ENCODE data around the gene CD52. TPM values are rescaled to one million over a fixed set of nuclear protein-coding genes. Genes with fewer than 3 reads are reported as not detected.

Gene CD52
- total RNA-seq, 1 experiment from 2014 or later = 2.8 TPM

GRCh38 chr1:26336477-26337205, 18.9 kb downstream of the CD52 start:
- POLR2A ChIA-PET = interaction anchor here (1.0 to 1.2 kb wide), 3 partner anchors 14 to 103 kb away, joined by 3 to 8 read pairs (median 4); partner anchors contain the start of gene CEP85
- no peaks in the 10 kb centered on the region for H3K9me3 Mint-ChIP-seq
- peak; percentile 92 for ATAC-seq
- peaks cover 8% of the 10 kb centered on the region for H3K27me3 Mint-ChIP-seq (ENCODE audit: low read depth)
- peak overlapping the region; percentile 96 for H3K4me3 Mint-ChIP-seq
- no peak overlapping the region for H3K27ac Mint-ChIP-seq
- H3K36me3 Mint-ChIP-seq = peaks cover 4% of the 10 kb centered on the region; the same call in 1 of the 2 replicates
- peak; percentile 97 for DNase-seq (ENCODE audit: low spot score)
- CTCF ChIA-PET = interaction anchor here (0.8 to 2.2 kb wide), 6 partner anchors 27 to 167 kb away, joined by 3 to 18 read pairs (median 6); partner anchors contain the start of genes C1orf232 and ZNF593
- H3K4me1 Mint-ChIP-seq = peaks cover 28% of the 10 kb centered on the region
- TF ChIP-seq NR1H2 (CRISPR knock-in tag; IDR thresholded peaks at IDR 0.05) (0 out of 2 replicates have a peak, but pooled peaks have one; percentile 38), ATF2 (CRISPR knock-in tag; IDR thresholded peaks at IDR 0.05; ENCODE audit: borderline replicate concordance, low read depth) (no peak), TEAD4 (CRISPR knock-in tag; IDR thresholded peaks at IDR 0.05) (0 out of 2 replicates have a peak, but pooled peaks have one; percentile 67), FOXP1 (CRISPR knock-in tag; IDR thresholded peaks at IDR 0.05; ENCODE audit: borderline replicate concordance) (peak; percentile 95; the same call in 1 of the 2 replicates), OVOL2 (CRISPR knock-in tag; IDR thresholded peaks at IDR 0.05; ENCODE audit: borderline replicate concordance) (no peak), NR2C2 (CRISPR knock-in tag; IDR thresholded peaks at IDR 0.05) (peak; percentile 81), NFATC4 (CRISPR knock-in tag; IDR thresholded peaks at IDR 0.05) (no peak), FOXP4 (CRISPR knock-in tag; IDR thresholded peaks at IDR 0.05) (peak; percentile 85), ETV6 (CRISPR knock-in tag; IDR thresholded peaks at IDR 0.05) (peak; percentile 93), IRF2 (CRISPR knock-in tag; IDR thresholded peaks at IDR 0.05; ENCODE audit: borderline replicate concordance, low read depth) (no peak), GABPB1 (CRISPR knock-in tag; IDR thresholded peaks at IDR 0.05) (no peak), CREM (CRISPR knock-in tag; IDR thresholded peaks at IDR 0.05) (peak; percentile 64; the same call in 1 of the 2 replicates), CDX4 (CRISPR knock-in tag; IDR thresholded peaks at IDR 0.05; ENCODE audit: borderline replicate concordance) (no peak), GTF2I (CRISPR knock-in tag; conservative IDR thresholded peaks at IDR 0.05) (no peak), IRF1 (CRISPR knock-in tag; IDR thresholded peaks at IDR 0.05) (peak; percentile 96), RORB (CRISPR knock-in tag; IDR thresholded peaks at IDR 0.05) (no peak), USF1 (CRISPR knock-in tag; IDR thresholded peaks at IDR 0.05) (peak; percentile 81), SMAD3 (CRISPR knock-in tag; IDR thresholded peaks at IDR 0.05; ENCODE audit: borderline replicate concordance) (no peak), ZNF219 (CRISPR knock-in tag; IDR thresholded peaks at IDR 0.05; ENCODE audit: borderline replicate concordance) (no peak), SP1 (CRISPR knock-in tag; conservative IDR thresholded peaks at IDR 0.05) (peak; percentile 83)
- TF ChIP-seq, protein P1, sequence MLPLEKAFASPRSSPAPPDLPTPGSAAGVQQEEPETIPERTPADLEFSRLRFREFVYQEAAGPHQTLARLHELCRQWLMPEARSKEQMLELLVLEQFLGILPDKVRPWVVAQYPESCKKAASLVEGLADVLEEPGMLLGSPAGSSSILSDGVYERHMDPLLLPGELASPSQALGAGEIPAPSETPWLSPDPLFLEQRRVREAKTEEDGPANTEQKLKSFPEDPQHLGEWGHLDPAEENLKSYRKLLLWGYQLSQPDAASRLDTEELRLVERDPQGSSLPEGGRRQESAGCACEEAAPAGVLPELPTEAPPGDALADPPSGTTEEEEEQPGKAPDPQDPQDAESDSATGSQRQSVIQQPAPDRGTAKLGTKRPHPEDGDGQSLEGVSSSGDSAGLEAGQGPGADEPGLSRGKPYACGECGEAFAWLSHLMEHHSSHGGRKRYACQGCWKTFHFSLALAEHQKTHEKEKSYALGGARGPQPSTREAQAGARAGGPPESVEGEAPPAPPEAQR (CRISPR knock-in tag; IDR thresholded peaks at IDR 0.05) = no peak
- TF ChIP-seq, protein P2, sequence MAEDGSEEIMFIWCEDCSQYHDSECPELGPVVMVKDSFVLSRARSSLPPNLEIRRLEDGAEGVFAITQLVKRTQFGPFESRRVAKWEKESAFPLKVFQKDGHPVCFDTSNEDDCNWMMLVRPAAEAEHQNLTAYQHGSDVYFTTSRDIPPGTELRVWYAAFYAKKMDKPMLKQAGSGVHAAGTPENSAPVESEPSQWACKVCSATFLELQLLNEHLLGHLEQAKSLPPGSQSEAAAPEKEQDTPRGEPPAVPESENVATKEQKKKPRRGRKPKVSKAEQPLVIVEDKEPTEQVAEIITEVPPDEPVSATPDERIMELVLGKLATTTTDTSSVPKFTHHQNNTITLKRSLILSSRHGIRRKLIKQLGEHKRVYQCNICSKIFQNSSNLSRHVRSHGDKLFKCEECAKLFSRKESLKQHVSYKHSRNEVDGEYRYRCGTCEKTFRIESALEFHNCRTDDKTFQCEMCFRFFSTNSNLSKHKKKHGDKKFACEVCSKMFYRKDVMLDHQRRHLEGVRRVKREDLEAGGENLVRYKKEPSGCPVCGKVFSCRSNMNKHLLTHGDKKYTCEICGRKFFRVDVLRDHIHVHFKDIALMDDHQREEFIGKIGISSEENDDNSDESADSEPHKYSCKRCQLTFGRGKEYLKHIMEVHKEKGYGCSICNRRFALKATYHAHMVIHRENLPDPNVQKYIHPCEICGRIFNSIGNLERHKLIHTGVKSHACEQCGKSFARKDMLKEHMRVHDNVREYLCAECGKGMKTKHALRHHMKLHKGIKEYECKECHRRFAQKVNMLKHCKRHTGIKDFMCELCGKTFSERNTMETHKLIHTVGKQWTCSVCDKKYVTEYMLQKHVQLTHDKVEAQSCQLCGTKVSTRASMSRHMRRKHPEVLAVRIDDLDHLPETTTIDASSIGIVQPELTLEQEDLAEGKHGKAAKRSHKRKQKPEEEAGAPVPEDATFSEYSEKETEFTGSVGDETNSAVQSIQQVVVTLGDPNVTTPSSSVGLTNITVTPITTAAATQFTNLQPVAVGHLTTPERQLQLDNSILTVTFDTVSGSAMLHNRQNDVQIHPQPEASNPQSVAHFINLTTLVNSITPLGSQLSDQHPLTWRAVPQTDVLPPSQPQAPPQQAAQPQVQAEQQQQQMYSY (CRISPR knock-in tag; IDR thresholded peaks at IDR 0.05) = no peak
- TF ChIP-seq, protein P3, sequence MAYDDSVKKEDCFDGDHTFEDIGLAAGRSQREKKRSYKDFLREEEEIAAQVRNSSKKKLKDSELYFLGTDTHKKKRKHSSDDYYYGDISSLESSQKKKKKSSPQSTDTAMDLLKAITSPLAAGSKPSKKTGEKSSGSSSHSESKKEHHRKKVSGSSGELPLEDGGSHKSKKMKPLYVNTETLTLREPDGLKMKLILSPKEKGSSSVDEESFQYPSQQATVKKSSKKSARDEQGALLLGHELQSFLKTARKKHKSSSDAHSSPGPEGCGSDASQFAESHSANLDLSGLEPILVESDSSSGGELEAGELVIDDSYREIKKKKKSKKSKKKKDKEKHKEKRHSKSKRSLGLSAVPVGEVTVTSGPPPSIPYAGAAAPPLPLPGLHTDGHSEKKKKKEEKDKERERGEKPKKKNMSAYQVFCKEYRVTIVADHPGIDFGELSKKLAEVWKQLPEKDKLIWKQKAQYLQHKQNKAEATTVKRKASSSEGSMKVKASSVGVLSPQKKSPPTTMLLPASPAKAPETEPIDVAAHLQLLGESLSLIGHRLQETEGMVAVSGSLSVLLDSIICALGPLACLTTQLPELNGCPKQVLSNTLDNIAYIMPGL (CRISPR knock-in tag; IDR thresholded peaks at IDR 0.05) = no peak; the same call in 1 of the 2 replicates

Data from WTC11 (cell line).